Uterus (tissue), 2 donors: Measurements from ENCODE around the gene NR3C2.

Experiments used
- CTCF ChIP-seq, 4 experiments: fragments of 200-600 bp in 2 of 4; fragments of 450-650 bp in 2 of 4; sonication (generic) in 2 of 4; IDR thresholded peaks; one replicate each; pipeline ENCODE4 v1.5.1; 2016 to 2019; ENCODE audit warnings: antibody characterized with exemption in 4 of 4, mild to moderate bottlenecking in 2 of 4, moderate library complexity in 1 of 4
- POLR2A ChIP-seq, 2 donors: fragments of 450-650 bp; IDR thresholded peaks; one replicate each; pipeline ENCODE4 v1.6.1; 2016; ENCODE audit warnings: antibody characterized with exemption in 2 of 2, mild to moderate bottlenecking in 1 of 2, moderate library complexity in 1 of 2

- TF ChIP-seq CTCF (IDR thresholded peaks at IDR 0.05) (no peak), POLR2A (IDR thresholded peaks at IDR 0.05) (no peak)
Observed at GRCh38 chr4:148076964-148077363, 365.2 kb downstream of the NR3C2 start.
